Heart left ventricle (tissue), 13 donors: Measurements from ENCODE around the gene F3.

Source experiments
- CTCF ChIP-seq, 12 donors: fragments of 200-600 bp; sonication (generic) in 4 of 12; IDR thresholded peaks; one replicate each; pipeline versions ENCODE4 v1.5.0 to v1.8.0; 2018 to 2022; ENCODE audit warnings: antibody characterized with exemption in 12 of 12, mild to moderate bottlenecking in 5 of 12
- POLR2A ChIP-seq, 2 donors: fragments of 450-650 bp; IDR thresholded peaks; one replicate each; pipeline ENCODE4 v1.6.1; 2017; ENCODE audit warnings: antibody characterized with exemption in 2 of 2, mild to moderate bottlenecking in 2 of 2, moderate library complexity in 2 of 2
- donor health status: ischemic (EF 13 %, LVEDD 7.1; RV severe dilation, severe dysfunction).
- donor health status: DM: no; HTN: yes; CAD: no.
- donor health status: DM: no; HTN: no; CAD: no.
- donor health status: ischemic (EF 25% LVEDD 6.9; RV normal size, moderate dysfunction).
- donor health status: ischemic (EF 25% LVEDD 5.7; RV mildly dilated, moderate dysfunction).
- donor health status: ischemic (EF 35%, LVEDD 5.7; RV mildly dilated, moderate dysfunction).
- donor health status: nonischemic (EF 11% LVEDD 7.7; RV severe dilation, severe dysfunction).
- donor health status: DM: yes; HTN: yes; CAD: no.
- donor health status: PGD.
- donor health status: ischemic (EF 29% LVEDD 5.4; RV normal size, mild dysfunction).
- donor health status: nonischemic (EF 23%, LVEDD 6.1; RV moderate dilation, normal function).

DNA sequence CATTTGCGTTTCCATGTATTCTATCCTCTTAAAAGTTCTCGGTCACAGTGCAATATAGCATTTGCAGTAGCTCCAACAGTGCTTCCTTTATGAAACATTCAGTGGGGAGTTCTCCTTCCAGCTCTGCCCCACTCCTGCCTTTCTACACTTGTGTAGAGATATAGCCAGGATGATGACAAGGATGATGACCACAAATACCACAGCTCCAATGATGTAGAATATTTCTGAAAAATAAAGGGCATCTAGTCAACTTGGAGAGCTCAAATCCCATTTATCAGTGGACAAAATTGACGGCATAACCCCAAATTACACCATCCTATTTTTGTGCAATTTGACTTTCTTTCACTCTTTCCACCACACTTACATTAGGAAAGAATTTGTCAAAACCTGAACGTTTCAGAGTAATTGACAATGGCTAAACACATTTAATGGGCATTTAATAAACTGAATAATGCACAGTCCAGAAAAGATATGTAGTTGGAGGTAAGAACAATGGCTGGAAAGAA is 11.1 kb downstream of the F3 start:
- no peak for TF ChIP-seq POLR2A (IDR thresholded peaks at IDR 0.05)
- no peak for TF ChIP-seq CTCF (IDR thresholded peaks at IDR 0.05)
